ENCODE results near the gene SNHG17.
"Not testable (repeated sequence)": the region's sequence is repeated elsewhere in the genome, so short reads cannot be mapped to it uniquely, and the experiment has no call there.

Gene SNHG17

DNA sequence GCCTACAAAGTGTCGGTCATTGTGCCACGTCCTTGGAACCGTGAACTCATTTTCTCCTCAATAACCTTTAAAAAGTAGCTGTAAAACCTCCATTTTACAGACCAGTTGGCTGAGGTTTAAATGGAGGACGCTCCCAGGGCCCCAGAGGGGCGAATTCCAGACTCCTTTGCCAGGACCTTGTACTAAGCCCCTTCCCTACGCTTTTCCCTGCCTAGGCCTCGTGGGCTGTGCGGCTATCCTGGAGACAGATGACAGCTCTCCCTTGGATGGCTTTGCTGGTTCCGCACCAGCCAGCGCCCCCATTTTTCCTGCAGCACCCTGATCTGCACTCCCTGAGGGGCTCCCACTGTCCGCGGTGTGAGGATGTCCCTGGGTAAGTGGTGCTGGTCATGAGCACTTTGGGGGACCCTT lies 12.1 kb upstream of the SNHG17 start:
- no peaks in the 10 kb centered on the region for H3K9me3 ChIP-seq (ENCODE audit: control insufficient read depth, insufficient read depth, low read length)
- peak overlapping the region; percentile 82 for H3K27ac ChIP-seq (ENCODE audit: low read depth, low read length)
- H3K4me3 ChIP-seq (ENCODE audit: low read depth, low read length), result peak overlapping the region; percentile 92
- no peaks in the 10 kb centered on the region for H3K27me3 ChIP-seq (ENCODE audit: control insufficient read depth, insufficient read depth, low read length)
- peak overlapping the region; percentile 87 for H3K9ac ChIP-seq (ENCODE audit: low read depth, low read length)
- H3K36me3 ChIP-seq (ENCODE audit: control insufficient read depth, insufficient read depth, low read length), result peaks cover 24% of the 10 kb centered on the region
- H3K4me1 ChIP-seq (ENCODE audit: control insufficient read depth, insufficient read depth, low read length), result peaks cover 10% of the 10 kb centered on the region

DNA sequence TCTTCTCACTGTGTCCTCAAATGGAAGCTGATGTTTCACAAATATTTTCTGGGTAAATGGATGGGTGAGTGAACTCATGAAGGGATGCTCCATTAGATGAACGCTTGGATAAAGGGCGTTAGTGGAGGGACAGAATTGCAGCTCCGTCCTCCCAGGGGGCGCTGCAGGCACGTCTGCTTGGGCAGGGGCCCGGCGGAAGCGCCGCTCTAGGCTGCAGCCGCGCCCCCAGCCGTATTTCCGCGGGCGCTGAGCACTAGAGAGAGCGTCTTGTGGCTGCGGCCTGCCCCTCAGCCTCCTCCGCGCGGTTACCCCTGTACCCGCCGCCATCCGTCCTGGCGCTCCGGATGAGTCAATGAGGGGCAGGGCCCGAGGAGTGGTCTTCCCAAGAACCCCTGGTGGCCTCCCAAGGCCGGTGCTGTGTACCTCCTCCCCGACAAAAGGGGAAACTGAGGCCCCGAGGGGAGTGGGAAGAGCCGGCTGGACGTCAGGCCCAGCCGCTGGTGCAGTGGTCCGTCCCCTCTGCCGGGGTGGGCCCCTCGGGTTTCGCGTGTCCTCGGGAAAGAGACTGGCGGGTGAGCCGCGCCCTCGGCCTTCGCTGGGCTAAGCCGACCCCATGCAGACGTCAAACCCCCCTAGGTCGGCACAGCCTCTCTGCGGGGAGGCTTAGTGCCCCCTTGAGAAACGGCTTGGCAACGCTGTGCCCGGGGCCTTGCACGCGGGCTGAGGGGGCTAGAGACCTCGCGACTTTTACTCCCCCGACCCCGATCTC lies 11.5 kb upstream of the SNHG17 start:
- peak overlapping the region; percentile 87 for H3K9ac ChIP-seq (ENCODE audit: low read depth, low read length)
- no peaks in the 10 kb centered on the region for H3K9me3 ChIP-seq (ENCODE audit: control insufficient read depth, insufficient read depth, low read length)
- H3K27ac ChIP-seq (ENCODE audit: low read depth, low read length), result peak overlapping the region; percentile 82
- peaks cover 10% of the 10 kb centered on the region for H3K4me1 ChIP-seq (ENCODE audit: control insufficient read depth, insufficient read depth, low read length)
- H3K4me3 ChIP-seq (ENCODE audit: low read depth, low read length), result peak overlapping the region; percentile 92
- peaks cover 24% of the 10 kb centered on the region for H3K36me3 ChIP-seq (ENCODE audit: control insufficient read depth, insufficient read depth, low read length)
- H3K27me3 ChIP-seq (ENCODE audit: control insufficient read depth, insufficient read depth, low read length), result no peaks in the 10 kb centered on the region

DNA sequence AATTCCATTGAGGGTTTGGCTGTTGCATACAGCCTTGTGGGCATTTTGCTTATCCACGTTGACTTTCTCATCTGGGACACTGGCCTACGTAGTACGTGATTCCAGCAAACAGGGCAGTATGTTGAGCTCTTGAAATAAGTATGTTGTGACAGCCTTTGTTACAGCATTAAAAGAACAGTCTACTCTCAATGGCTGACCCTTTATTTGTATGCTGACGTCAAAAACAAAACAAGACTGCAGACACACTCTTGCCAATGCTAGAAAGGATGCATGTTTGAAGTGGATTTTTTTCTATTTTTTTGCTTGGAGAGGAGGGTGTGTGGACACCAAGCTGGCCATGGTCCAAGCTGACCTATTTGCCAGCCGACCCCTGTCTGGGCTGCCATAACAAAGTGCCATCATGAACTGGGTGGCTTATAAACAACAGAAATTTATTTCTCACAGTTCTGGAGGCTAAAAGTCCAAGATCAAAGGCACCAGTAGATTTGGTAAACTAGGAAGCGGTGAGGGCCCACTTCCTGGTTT lies 10.8 kb upstream of the SNHG17 start:
- no peaks in the 10 kb centered on the region for H3K9me3 ChIP-seq (ENCODE audit: control insufficient read depth, insufficient read depth, low read length)
- no peaks in the 10 kb centered on the region for H3K27me3 ChIP-seq (ENCODE audit: control insufficient read depth, insufficient read depth, low read length)
- peaks cover 10% of the 10 kb centered on the region for H3K4me1 ChIP-seq (ENCODE audit: control insufficient read depth, insufficient read depth, low read length)
- H3K9ac ChIP-seq (ENCODE audit: low read depth, low read length), result no peak overlapping the region
- H3K36me3 ChIP-seq (ENCODE audit: control insufficient read depth, insufficient read depth, low read length), result peaks cover 24% of the 10 kb centered on the region
- peak overlapping the region; percentile 92; the same call in 1 of the 2 replicates for H3K4me3 ChIP-seq (ENCODE audit: low read depth, low read length)
- H3K27ac ChIP-seq (ENCODE audit: low read depth, low read length), result no peak overlapping the region

DNA sequence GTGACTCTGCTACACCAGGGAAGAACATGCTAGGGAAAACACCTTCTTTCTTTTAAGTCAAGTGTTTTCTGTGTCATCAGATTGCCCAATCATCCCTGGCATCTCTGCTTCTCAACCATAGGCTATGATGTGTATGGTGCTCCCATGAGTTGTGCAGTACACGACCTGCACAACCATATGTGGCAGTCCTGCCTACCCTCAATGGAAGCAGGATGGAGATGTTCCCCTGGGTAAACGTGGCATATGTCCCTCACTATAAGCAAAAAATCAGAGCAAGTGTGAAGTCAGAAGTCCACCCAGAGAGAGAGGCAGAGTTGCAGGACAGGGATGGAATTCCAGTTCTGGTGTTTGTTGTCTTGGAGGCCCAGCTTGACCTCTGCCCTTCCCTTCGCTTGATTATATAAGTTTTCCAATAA lies 10.3 kb upstream of the SNHG17 start:
- no peak overlapping the region for H3K4me3 ChIP-seq (ENCODE audit: low read depth, low read length)

DNA sequence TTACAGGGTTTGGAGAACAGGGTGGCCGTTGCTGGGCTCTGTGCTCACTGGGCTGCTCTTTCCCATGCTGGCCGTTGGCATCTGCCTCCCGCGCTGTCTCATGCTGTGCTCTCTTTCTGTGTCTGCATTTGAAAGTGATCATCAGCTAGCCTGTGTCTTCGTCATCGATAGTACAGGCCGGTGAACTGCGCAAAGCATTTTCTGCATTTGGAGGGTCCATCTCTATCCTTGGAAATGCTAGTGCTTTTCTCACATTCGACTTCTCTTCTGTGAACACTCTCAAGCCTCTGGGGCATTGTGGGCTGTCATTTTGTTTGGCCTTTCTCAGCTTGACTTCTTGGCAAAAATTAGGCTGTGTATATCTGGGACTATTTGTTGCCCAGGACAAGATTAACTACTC lies 6.8 kb upstream of the SNHG17 start:
- no peaks in the 10 kb centered on the region for H3K27me3 ChIP-seq (ENCODE audit: control insufficient read depth, insufficient read depth, low read length)
- no peaks in the 10 kb centered on the region for H3K4me1 ChIP-seq (ENCODE audit: control insufficient read depth, insufficient read depth, low read length)
- no peaks in the 10 kb centered on the region for H3K36me3 ChIP-seq (ENCODE audit: control insufficient read depth, insufficient read depth, low read length)
- no peak overlapping the region for H3K9ac ChIP-seq (ENCODE audit: low read depth, low read length)
- no peak overlapping the region for H3K4me3 ChIP-seq (ENCODE audit: low read depth, low read length)
- no peak overlapping the region for H3K27ac ChIP-seq (ENCODE audit: low read depth, low read length)
- no peaks in the 10 kb centered on the region for H3K9me3 ChIP-seq (ENCODE audit: control insufficient read depth, insufficient read depth, low read length)

More for the DNA sequence above, 10.3 kb upstream of the SNHG17 start:
- Histone ChIP-seq H3K9ac (ENCODE audit: low read depth, low read length) (no peak overlapping the region), H3K4me1 (ENCODE audit: control insufficient read depth, insufficient read depth, low read length) (peaks cover 10% of the 10 kb centered on the region), H3K9me3 (ENCODE audit: control insufficient read depth, insufficient read depth, low read length) (no peaks in the 10 kb centered on the region), H3K36me3 (ENCODE audit: control insufficient read depth, insufficient read depth, low read length) (peaks cover 19% of the 10 kb centered on the region), H3K27me3 (ENCODE audit: control insufficient read depth, insufficient read depth, low read length) (no peaks in the 10 kb centered on the region), H3K27ac (ENCODE audit: low read depth, low read length) (no peak overlapping the region)

DNA sequence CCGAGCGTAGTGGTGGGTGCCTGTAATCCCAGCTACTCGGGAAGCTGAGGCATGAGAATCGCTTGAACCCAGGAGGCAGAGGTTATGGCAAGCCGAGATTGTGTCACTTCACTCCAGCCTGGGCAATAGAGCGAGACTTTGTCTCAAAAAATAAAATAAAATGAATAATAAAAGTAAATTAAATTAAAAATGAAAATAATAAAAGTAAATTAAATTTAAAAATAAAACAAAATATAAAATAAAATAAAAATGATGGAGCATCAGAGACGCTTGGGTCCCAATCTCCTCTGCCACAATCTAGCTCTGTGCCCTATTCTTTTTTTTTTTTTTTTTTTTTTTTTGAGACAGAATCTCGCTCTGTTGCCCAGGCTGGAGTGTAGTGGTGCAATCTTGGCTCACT lies 6.0 kb upstream of the SNHG17 start:
- not testable (repeated sequence) for H3K27ac ChIP-seq (ENCODE audit: low read depth, low read length); H3K27me3 ChIP-seq (ENCODE audit: control insufficient read depth, insufficient read depth, low read length); H3K4me3 ChIP-seq (ENCODE audit: low read depth, low read length); H3K36me3 ChIP-seq (ENCODE audit: control insufficient read depth, insufficient read depth, low read length); H3K4me1 ChIP-seq (ENCODE audit: control insufficient read depth, insufficient read depth, low read length); H3K9me3 ChIP-seq (ENCODE audit: control insufficient read depth, insufficient read depth, low read length); H3K9ac ChIP-seq (ENCODE audit: low read depth, low read length)

DNA sequence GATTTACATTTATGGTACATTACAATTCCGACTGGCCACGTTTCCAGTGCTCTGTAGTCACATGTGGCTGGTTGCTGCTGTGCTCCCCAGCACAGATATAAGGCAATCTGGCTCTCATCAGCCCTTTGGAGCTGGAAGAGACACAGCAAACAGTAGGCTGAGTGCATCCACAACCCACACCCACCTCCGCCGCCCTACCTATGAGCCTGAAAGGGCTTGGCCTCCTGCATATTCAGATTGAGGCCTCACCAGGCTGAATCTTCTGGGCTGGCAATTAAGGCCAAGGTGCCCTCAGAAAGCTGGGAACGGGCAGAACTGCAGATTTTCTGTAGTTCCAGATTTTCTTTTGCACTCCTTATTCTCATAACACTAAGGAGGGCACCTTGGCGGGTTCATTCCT lies 2.7 kb upstream of the SNHG17 start:
- H3K4me1 ChIP-seq (ENCODE audit: control insufficient read depth, insufficient read depth, low read length), result no peaks in the 10 kb centered on the region; the same call in 1 of the 2 replicates
- no peaks in the 10 kb centered on the region for H3K27me3 ChIP-seq (ENCODE audit: control insufficient read depth, insufficient read depth, low read length)
- peaks cover 16% of the 10 kb centered on the region for H3K36me3 ChIP-seq (ENCODE audit: control insufficient read depth, insufficient read depth, low read length)
- H3K27ac ChIP-seq (ENCODE audit: low read depth, low read length), result no peak overlapping the region
- no peak overlapping the region for H3K4me3 ChIP-seq (ENCODE audit: low read depth, low read length)
- H3K9me3 ChIP-seq (ENCODE audit: control insufficient read depth, insufficient read depth, low read length), result no peaks in the 10 kb centered on the region
- H3K9ac ChIP-seq (ENCODE audit: low read depth, low read length), result no peak overlapping the region

DNA sequence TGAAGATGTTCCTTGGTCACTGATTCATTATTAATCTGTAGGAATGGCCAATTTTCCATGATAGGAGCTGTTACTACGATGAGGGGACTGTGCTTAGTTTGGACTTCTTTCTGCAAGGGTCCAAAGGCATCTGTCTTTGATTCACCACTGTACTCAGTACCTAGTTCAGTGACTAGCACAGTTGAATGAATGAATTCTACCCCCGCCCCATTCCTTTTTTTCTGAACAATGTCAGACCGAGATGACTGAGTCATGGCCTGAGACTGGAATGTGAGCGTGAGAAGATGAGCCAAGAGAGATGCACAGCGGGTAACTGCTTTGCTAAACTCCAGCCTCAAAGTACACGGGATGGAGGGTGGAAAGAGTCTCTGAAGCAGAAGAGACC lies 419 bp upstream of the SNHG17 start:
- Histone ChIP-seq H3K36me3 (ENCODE audit: control insufficient read depth, insufficient read depth, low read length) (peaks cover 39% of the 10 kb centered on the region), H3K27ac (ENCODE audit: low read depth, low read length) (no peak overlapping the region), H3K9ac (ENCODE audit: low read depth, low read length) (no peak overlapping the region), H3K4me1 (ENCODE audit: control insufficient read depth, insufficient read depth, low read length) (no peaks in the 10 kb centered on the region; the same call in 1 of the 2 replicates), H3K27me3 (ENCODE audit: control insufficient read depth, insufficient read depth, low read length) (no peaks in the 10 kb centered on the region), H3K4me3 (ENCODE audit: low read depth, low read length) (peak overlapping the region; percentile 87; the same call in 1 of the 2 replicates), H3K9me3 (ENCODE audit: control insufficient read depth, insufficient read depth, low read length) (no peaks in the 10 kb centered on the region)

DNA sequence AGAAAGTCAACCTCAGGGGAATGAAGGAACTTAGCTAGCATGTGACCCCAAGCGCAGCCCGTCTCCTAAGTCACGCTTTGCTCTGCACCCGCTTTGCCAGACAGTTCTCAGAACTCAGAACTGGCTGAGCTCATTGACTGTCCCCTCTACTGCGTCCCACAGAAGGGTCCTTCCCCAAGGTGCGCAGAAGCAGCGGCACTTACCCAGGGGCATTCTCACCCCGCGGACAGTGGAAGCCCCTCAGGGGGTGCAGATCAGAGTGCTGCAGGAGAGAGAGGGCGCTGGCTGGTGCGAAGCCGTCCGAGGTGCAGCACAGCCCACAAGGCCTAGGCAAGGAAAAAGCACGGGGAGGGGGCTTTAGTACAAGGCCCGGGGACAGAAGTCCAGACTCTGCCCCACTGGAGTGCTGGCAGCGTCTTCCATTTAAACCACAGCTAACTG lies 807 bp downstream of the SNHG17 start:
- Histone ChIP-seq H3K27ac (ENCODE audit: low read depth, low read length) (peak overlapping the region; percentile 91), H3K4me1 (ENCODE audit: control insufficient read depth, insufficient read depth, low read length) (no peaks in the 10 kb centered on the region; the same call in 1 of the 2 replicates), H3K36me3 (ENCODE audit: control insufficient read depth, insufficient read depth, low read length) (peaks cover 51% of the 10 kb centered on the region), H3K9me3 (ENCODE audit: control insufficient read depth, insufficient read depth, low read length) (no peaks in the 10 kb centered on the region), H3K4me3 (ENCODE audit: low read depth, low read length) (peak overlapping the region; percentile 87), H3K9ac (ENCODE audit: low read depth, low read length) (peak overlapping the region; percentile 95), H3K27me3 (ENCODE audit: control insufficient read depth, insufficient read depth, low read length) (no peaks in the 10 kb centered on the region)

DNA sequence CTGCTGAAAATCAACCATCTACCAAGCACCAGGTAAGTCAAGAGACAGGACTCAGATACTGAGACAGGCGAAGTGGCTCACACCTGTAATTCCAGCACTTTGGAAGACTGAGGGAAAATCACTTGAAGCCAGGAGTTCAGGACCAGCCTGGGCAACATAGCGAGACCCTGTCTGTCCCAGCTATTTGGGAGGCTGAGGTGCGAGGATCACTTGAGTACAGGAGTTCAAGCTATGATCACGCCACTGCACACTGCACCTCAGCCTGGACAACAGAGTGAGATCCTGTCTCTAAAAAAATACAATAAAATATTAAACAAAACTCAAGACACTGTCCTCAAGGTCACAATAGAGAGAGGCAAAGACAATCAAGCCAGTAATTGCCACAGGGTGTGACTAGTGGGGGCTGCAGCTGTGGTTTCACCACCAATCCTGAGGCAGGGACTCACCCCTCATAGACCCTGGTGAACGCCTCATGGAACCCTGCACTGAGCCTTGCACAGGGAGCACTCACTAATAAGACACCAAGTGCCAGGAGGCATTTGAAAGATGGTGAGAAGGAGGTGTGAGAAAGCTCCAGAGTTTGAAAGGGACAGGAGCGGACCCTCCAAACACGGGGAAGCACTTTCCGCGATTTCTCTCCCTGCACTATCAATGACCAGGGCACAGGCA lies 1.7 kb downstream of the SNHG17 start:
- Histone ChIP-seq H3K27ac (ENCODE audit: low read depth, low read length) (no peak overlapping the region), H3K27me3 (ENCODE audit: control insufficient read depth, insufficient read depth, low read length) (no peaks in the 10 kb centered on the region), H3K36me3 (ENCODE audit: control insufficient read depth, insufficient read depth, low read length) (peaks cover 59% of the 10 kb centered on the region), H3K9me3 (ENCODE audit: control insufficient read depth, insufficient read depth, low read length) (no peaks in the 10 kb centered on the region), H3K4me1 (ENCODE audit: control insufficient read depth, insufficient read depth, low read length) (no peaks in the 10 kb centered on the region; the same call in 1 of the 2 replicates), H3K9ac (ENCODE audit: low read depth, low read length) (peak overlapping the region; percentile 95), H3K4me3 (ENCODE audit: low read depth, low read length) (peak overlapping the region; percentile 87)

DNA sequence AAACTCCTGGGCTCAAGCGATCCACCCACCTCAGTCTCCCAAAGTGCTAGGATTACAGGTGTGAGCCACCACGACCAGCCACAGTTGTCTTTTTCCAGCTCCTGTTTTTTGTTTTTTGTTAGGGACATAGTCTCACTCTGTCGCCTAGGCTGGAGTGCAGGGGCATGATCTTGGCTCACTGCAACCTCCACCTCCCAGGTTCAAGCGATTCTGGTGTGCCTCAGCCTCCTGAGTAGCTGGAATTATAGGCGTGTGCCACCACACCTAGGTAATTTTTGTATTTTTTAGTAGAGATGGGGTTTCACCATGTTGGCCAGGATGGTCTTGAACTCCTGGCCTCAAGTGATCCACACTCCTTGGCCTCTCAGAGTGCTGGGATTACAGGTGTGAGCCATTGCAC lies 2.3 kb downstream of the SNHG17 start:
- H3K4me3 ChIP-seq (ENCODE audit: low read depth, low read length), result peak overlapping the region; percentile 87; the same call in 1 of the 2 replicates
- H3K27ac ChIP-seq (ENCODE audit: low read depth, low read length), result not testable (repeated sequence)

More for the DNA sequence above, 2.3 kb downstream of the SNHG17 start:
- H3K9me3 ChIP-seq (ENCODE audit: control insufficient read depth, insufficient read depth, low read length); H3K27me3 ChIP-seq (ENCODE audit: control insufficient read depth, insufficient read depth, low read length); H3K9ac ChIP-seq (ENCODE audit: low read depth, low read length); H3K4me1 ChIP-seq (ENCODE audit: control insufficient read depth, insufficient read depth, low read length): not testable (repeated sequence)
- peaks cover 65% of the 10 kb centered on the region for H3K36me3 ChIP-seq (ENCODE audit: control insufficient read depth, insufficient read depth, low read length)

Measured in HUES48 (cell line).